ENCODE data around the gene ENO2. TPM values are rescaled to one million over a fixed set of nuclear protein-coding genes. Genes with fewer than 3 reads are reported as not detected.

Gene ENO2
- total and polyA plus RNA-seq, 9 donors: 5.0 to 22.3 (median 11.5) TPM

- H3K4me1 ChIP-seq (ENCODE audit: insufficient read depth): peaks cover 12% of the 10 kb centered on the region
- no peaks in the 10 kb centered on the region for H3K9me3 ChIP-seq
- TF ChIP-seq POLR2A (IDR thresholded peaks at IDR 0.05): no peak
- TF ChIP-seq EP300 (IDR thresholded peaks at IDR 0.05): no peak
- TF ChIP-seq, protein P1, sequence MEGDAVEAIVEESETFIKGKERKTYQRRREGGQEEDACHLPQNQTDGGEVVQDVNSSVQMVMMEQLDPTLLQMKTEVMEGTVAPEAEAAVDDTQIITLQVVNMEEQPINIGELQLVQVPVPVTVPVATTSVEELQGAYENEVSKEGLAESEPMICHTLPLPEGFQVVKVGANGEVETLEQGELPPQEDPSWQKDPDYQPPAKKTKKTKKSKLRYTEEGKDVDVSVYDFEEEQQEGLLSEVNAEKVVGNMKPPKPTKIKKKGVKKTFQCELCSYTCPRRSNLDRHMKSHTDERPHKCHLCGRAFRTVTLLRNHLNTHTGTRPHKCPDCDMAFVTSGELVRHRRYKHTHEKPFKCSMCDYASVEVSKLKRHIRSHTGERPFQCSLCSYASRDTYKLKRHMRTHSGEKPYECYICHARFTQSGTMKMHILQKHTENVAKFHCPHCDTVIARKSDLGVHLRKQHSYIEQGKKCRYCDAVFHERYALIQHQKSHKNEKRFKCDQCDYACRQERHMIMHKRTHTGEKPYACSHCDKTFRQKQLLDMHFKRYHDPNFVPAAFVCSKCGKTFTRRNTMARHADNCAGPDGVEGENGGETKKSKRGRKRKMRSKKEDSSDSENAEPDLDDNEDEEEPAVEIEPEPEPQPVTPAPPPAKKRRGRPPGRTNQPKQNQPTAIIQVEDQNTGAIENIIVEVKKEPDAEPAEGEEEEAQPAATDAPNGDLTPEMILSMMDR (IDR thresholded peaks at IDR 0.05): no peak
- intact Hi-C loops (cut with DNase I): loop anchor here in 3 of 4 donors (2.0 to 5.0 kb wide), 2 partner anchors 19 to 167 kb away; no protein-coding TSS in a partner anchor
- H3K4me3 ChIP-seq: no peak overlapping the region
- H3K27ac ChIP-seq: no peak overlapping the region
- no peak for DNase-seq
- WGBS, 3 donors: 79 to 84% (median 82%) methylated on average over 11 of the region's 11 CpGs
- H3K36me3 ChIP-seq: no peaks in the 10 kb centered on the region
- H3K27me3 ChIP-seq: no peaks in the 10 kb centered on the region
Measured at GRCh38 chr12:6945613-6946012, 31.2 kb downstream of the ENO2 start.

DNA sequence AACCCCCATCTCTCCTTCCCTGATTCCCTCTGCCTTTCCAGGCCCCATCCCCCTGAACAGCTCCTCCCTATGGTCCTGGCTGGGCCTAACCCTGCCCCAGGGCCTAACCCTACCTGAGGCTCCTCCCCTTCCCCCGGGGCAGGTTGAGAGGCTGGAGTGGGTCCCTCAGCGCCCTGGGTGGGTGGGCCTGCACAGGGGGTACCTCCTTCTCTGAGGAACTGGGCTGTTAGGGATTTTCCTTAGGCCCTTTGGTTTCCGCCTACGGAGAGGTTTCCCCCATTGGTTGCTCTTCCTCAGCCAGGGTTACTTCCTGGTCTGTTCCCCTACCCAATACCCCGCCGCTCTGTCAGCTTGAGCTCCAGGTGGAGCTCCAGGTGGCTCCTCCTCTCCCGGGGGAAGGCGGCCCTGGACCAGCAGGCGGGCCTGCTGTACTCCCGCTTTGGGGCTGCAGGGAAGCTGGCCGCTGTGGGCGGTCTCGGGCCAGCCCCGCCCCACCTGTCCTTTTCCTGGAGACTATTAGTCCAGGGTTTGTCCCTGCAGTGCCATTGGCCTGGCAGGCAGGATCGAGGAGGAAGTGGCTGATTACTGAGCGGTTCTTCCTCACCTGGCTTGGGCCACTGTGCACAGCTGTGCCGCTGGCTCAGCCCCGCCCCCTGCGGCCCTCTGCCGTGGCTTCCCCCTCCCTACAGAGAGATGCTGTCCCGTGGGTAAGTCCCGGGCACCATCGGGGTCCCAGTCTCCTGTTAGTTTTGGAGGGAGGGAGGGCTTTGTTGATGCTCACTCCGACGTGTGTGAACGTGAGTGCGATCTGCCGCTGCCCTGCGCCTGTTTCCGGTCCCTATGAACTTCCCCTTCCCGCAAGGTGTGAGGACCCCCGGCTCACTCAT lies 31.9 kb downstream of the ENO2 start:
- Histone ChIP-seq H3K4me3 (no peak overlapping the region), H3K27me3 (no peaks in the 10 kb centered on the region), H3K27ac (peak overlapping the region in 1 of 2 donors; percentile 23), H3K4me1 (ENCODE audit: insufficient read depth) (peaks cover 12% of the 10 kb centered on the region), H3K36me3 (no peaks in the 10 kb centered on the region), H3K9me3 (no peaks in the 10 kb centered on the region)
- intact Hi-C loops (cut with DNase I): loop anchor here in 3 of 4 donors (5.0 kb wide), 1 partner anchor 166 kb away; no protein-coding TSS in a partner anchor
- peak in 4 of 5 donors; percentile 41 to 68 (median 54) for DNase-seq
- TF ChIP-seq EP300 (IDR thresholded peaks at IDR 0.05) (no peak), POLR2A (IDR thresholded peaks at IDR 0.05) (no peak)
- TF ChIP-seq, protein P1 (IDR thresholded peaks at IDR 0.05): no peak
- WGBS, 3 donors: 32 to 38% (median 35%) methylated on average over 31 to 32 of the region's 32 CpGs

DNA sequence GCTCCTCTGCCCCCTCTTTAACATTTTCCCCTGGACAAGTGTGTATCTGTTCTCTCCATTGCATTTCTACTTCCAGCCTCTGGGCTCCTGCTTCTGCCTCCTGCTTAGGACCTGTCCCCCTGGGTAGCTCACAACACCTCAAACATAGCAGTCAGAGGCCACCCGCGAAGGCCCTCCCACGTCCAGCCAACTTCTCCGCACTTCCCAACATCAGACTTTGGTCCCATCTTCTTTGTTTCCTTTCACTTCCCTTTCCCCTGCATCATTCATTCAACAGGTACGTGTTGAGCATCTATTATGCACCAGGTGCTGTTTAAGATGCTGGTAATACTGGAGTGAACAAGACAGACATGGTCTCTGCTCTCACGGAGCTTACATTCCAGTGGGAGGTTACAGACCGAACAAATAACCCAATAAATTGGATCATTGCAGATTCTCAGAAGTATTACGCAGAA lies 32.6 kb downstream of the ENO2 start:
- TF ChIP-seq, protein P1 (IDR thresholded peaks at IDR 0.05): no peak
- TF ChIP-seq POLR2A (IDR thresholded peaks at IDR 0.05): no peak
- TF ChIP-seq EP300 (IDR thresholded peaks at IDR 0.05): no peak
- Histone ChIP-seq H3K36me3 (no peaks in the 10 kb centered on the region), H3K27me3 (no peaks in the 10 kb centered on the region), H3K9me3 (no peaks in the 10 kb centered on the region), H3K27ac (no peak overlapping the region), H3K4me3 (no peak overlapping the region), H3K4me1 (ENCODE audit: insufficient read depth) (peaks cover 12% of the 10 kb centered on the region)
- DNase-seq: no peak
- intact Hi-C loops (cut with DNase I): loop anchor here in 3 of 4 donors (5.0 kb wide), 1 partner anchor 165 kb away; no protein-coding TSS in a partner anchor
- 63 to 72% (median 66%) methylated on average over 8 of the region's 8 CpGs for WGBS, 3 donors

GRCh38 chr12:6947615-6948014 lies 33.2 kb downstream of the ENO2 start:
- intact Hi-C loops (cut with DNase I): loop anchor here in 3 of 4 donors (5.0 kb wide), 1 partner anchor 165 kb away; no protein-coding TSS in a partner anchor
- H3K36me3 ChIP-seq: no peaks in the 10 kb centered on the region
- TF ChIP-seq, protein P1 (IDR thresholded peaks at IDR 0.05): no peak
- TF ChIP-seq POLR2A (IDR thresholded peaks at IDR 0.05) (no peak), EP300 (IDR thresholded peaks at IDR 0.05) (no peak)
- no peaks in the 10 kb centered on the region for H3K9me3 ChIP-seq
- no peak overlapping the region for H3K27ac ChIP-seq
- H3K4me1 ChIP-seq (ENCODE audit: insufficient read depth): peaks cover 12% of the 10 kb centered on the region
- DNase-seq: no peak
- WGBS, 3 donors: 83 to 87% (median 85%) methylated on average over 8 of the region's 8 CpGs
- no peaks in the 10 kb centered on the region for H3K27me3 ChIP-seq
- H3K4me3 ChIP-seq: no peak overlapping the region
